HepG2 (cell line): Measurements from ENCODE around the gene PHF21B. TPM values are rescaled to one million over a fixed set of nuclear protein-coding genes. Genes with fewer than 3 reads are reported as not detected.
A peak's percentile ranks its signal among the peaks of the same experiment; 100 is the strongest.

Source experiments
- ATAC-seq: fragments of 200-7000 bp; cut with Tn5 transposase; 3 replicates; pipeline ENCODE4 v1.9.1; 2020; ENCODE audit warnings: mild to moderate bottlenecking, moderate library complexity
- BruUV-seq: library from RNA; stranded (reverse); fragments of 400-500 nt; replicated peaks from 2 replicates; lab custom pipeline; 2021; lab: Mats Ljungman, UMichigan
- CTCF ChIA-PET: fragments of 300-600 bp; formaldehyde crosslinking; extraction: SDS; loops from one replicate; lab custom pipeline; 2021; ENCODE audit warnings: low total read pairs, inconsistent platforms, low intra/inter-chr PET ratio; lab: Yijun Ruan, JAX
- POLR2A ChIA-PET: fragments of 350-600 bp; sonication (Branson Sonifier 250); formaldehyde crosslinking; loops from one replicate; lab custom pipeline; 2020; ENCODE audit warnings: antibody characterized with exemption, inconsistent platforms; lab: Yijun Ruan, JAX
- DNase-seq: peaks from one replicate; pipeline ENCODE4 v3.0.0-alpha.2; 2015; ENCODE audit warnings: low spot score
- FAIRE-seq: peaks from 3 replicates; lab custom pipeline; 2011; peaks lifted over from hg19 to GRCh38; lab: Jason Lieb, UNC
- H2AFZ ChIP-seq: one replicate; pipeline ENCODE4 v1.6.1; 2011; ENCODE audit warnings: low read length, inconsistent platforms
- H3K27ac ChIP-seq: fragments of 300-600 bp; 3 replicates; pipeline ENCODE4 v1.8.0; 2011; ENCODE audit warnings: mixed run types, mild to moderate bottlenecking, mixed read lengths, low read length, inconsistent platforms; ENCODE audit not compliant: insufficient read depth; ENCODE audit errors: extremely low read length
- H3K27me3 ChIP-seq, 2 experiments: fragments of 200-600 bp in 1 of 2; 2 replicates in 1 of 2; 3 replicates in 1 of 2; pipeline versions ENCODE4 v1.6.0 to v1.8.0; 2011; ENCODE audit warnings: low read length in 2 of 2, mild to moderate bottlenecking in 2 of 2, moderate library complexity in 2 of 2, inconsistent platforms in 1 of 2; ENCODE audit not compliant: insufficient read depth in 2 of 2, control insufficient read depth in 1 of 2
- H3K36me3 ChIP-seq, 2 experiments: fragments of 200-600 bp in 1 of 2; replicated peaks in 1 of 2; 2 replicates in 1 of 2; 3 replicates in 1 of 2; pipeline versions ENCODE4 v1.5.1 to v1.8.0; 2011; ENCODE audit warnings: low read length in 2 of 2, inconsistent platforms in 1 of 2; ENCODE audit not compliant: insufficient read depth in 2 of 2, control insufficient read depth in 1 of 2
- H3K4me1 ChIP-seq: 2 replicates; pipeline ENCODE4 v1.5.1; 2012; ENCODE audit warnings: low read length, inconsistent platforms; ENCODE audit not compliant: insufficient read depth
- H3K4me2 ChIP-seq: 2 replicates; pipeline ENCODE4 v1.6.0; 2011; ENCODE audit warnings: low read depth, low read length, inconsistent platforms
- H3K4me3 ChIP-seq, 3 experiments: fragments of 200-600 bp in 1 of 3; sonication (generic), shearing (Covaris generic) in 1 of 3; replicated peaks in 1 of 3; 2 replicates each; pipeline ENCODE4 v1.5.1; 2011 to 2016; ENCODE audit warnings: low read length in 3 of 3, inconsistent platforms in 2 of 3, low read depth in 2 of 3, mild to moderate bottlenecking in 2 of 3, control low read depth in 1 of 3, mixed read lengths in 1 of 3; ENCODE audit not compliant: insufficient read depth in 1 of 3
- H3K79me2 ChIP-seq: one replicate; pipeline ENCODE4 v1.6.1; 2011; ENCODE audit warnings: low read length, inconsistent platforms; ENCODE audit not compliant: insufficient read depth
- H3K9ac ChIP-seq: 2 replicates; pipeline ENCODE4 v1.6.0; 2011; ENCODE audit warnings: mild to moderate bottlenecking, low read depth, low read length, inconsistent platforms; ENCODE audit not compliant: insufficient read depth
- H3K9me3 ChIP-seq: 2 replicates; pipeline ENCODE4 v1.5.1; 2012; ENCODE audit warnings: mild to moderate bottlenecking, low read length
- H4K20me1 ChIP-seq: 2 replicates; pipeline ENCODE4 v1.6.0; 2011; ENCODE audit warnings: inconsistent platforms, mild to moderate bottlenecking, low read length, moderate library complexity; ENCODE audit not compliant: insufficient read depth
- CREB1 ChIP-seq, 2 experiments: fragments of 450-650 bp in 1 of 2; IDR thresholded peaks; 2 replicates each; pipeline ENCODE4 v1.6.1; 2016 to 2017; ENCODE audit warnings: control low read depth in 1 of 2, mild to moderate bottlenecking in 1 of 2, missing compliant biosample characterization in 1 of 2, missing genetic modification characterization in 1 of 2
- EZH2 ChIP-seq: conservative IDR thresholded peaks from 2 replicates; pipeline ENCODE4 v1.6.1; 2012; ENCODE audit warnings: mild to moderate bottlenecking, low read depth, low read length, moderate library complexity
- MAFG ChIP-seq: sonication (generic); formaldehyde crosslinking; IDR thresholded peaks from 2 replicates; pipeline ENCODE4 v1.5.1; 2020; ENCODE audit warnings: mild to moderate bottlenecking, missing genetic modification reagents
- TRIM22 ChIP-seq: fragments of 450-650 bp; IDR thresholded peaks from 2 replicates; pipeline ENCODE4 v1.6.1; 2017
- ZNF549 ChIP-seq: sonication (generic); formaldehyde crosslinking; IDR thresholded peaks from 2 replicates; pipeline ENCODE4 v1.5.0; 2020; ENCODE audit warnings: missing genetic modification reagents
- WGBS: methylation state at CpG from one replicate; pipeline ENCODE4 v1.1.6; 2017; ENCODE audit warnings: low lambda C conversion rate; 5-methylcytosine and 5-hydroxymethylcytosine counted together
- in situ Hi-C: cut with HindIII; loops from 2 replicates; pipeline ENCODE4 v1.10.0; 2017; ENCODE audit warnings: low pct_unique_long_range_greater_than_20kb; ENCODE audit not compliant: extremely low pct_ligation_motif_present
- intact Hi-C: fragments of 100-400 bp; cut with micrococcal nuclease; formaldehyde crosslinking; loops from one replicate; pipeline ENCODE4 v1.10.0; 2022; ENCODE audit not compliant: unreplicated experiment
- polyA plus RNA-seq, 8 experiments: library from polyadenylated mRNA; depleted of rRNA in 3 of 8; stranded (reverse) in 7 of 8; unstranded in 1 of 8; fragments of >200 nt; fragmentation: Illumina TruSeq in 4 of 8; extraction: Trizol in 4 of 8; gene quantifications; 2 replicates each; pipeline versions ENCODE4 v1.2.1 to v1.2.3, GENCODE V29; 2011 to 2016; ENCODE audit warnings: low read depth in 4 of 8, missing spikeins in 1 of 8, mixed read lengths in 1 of 8; ENCODE audit not compliant: insufficient read depth in 1 of 8
- total RNA-seq, 5 experiments: library from RNA; depleted of rRNA; stranded (reverse); fragments of >200 nt; fragmentation: Illumina TruSeq; extraction: Trizol; gene quantifications; 2 replicates each; pipeline ENCODE4 v1.2.3, GENCODE V29; 2016; ENCODE audit warnings: low read depth in 1 of 5

Gene PHF21B
- total and polyA plus RNA-seq, 2 of the 13 experiments (the other 11 are each of a cell fraction or from before 2014, with no cell fraction given): not detected

GRCh38 chr22:44884562-44884961, 125.2 kb downstream of the PHF21B start:
- H3K36me3 ChIP-seq: no peaks in the 10 kb centered on the region
- H3K27ac ChIP-seq: no peak overlapping the region
- peak; percentile 86 for TF ChIP-seq CREB1 (IDR thresholded peaks at IDR 0.05)
- no peak for TF ChIP-seq CREB1 (CRISPR knock-in tag; IDR thresholded peaks at IDR 0.05)
- TF ChIP-seq MAFG (CRISPR knock-in tag): no peak
- TF ChIP-seq TRIM22: 0 out of 2 replicates have a peak, but pooled peaks have one; percentile 59
- H3K4me3 ChIP-seq: no peak overlapping the region
- H4K20me1 ChIP-seq: no peaks in the 10 kb centered on the region
- peaks cover 4 to 39% of the 10 kb centered on the region in 2 experiments; a peak in 3 of 5 replicates for H3K27me3 ChIP-seq
- no peaks in the 10 kb centered on the region for H3K9me3 ChIP-seq
- 79% methylated on average over 1 of the region's 1 CpG for WGBS
- intact Hi-C loops: no loop called here
- POLR2A ChIA-PET: no interaction called here
- no peak overlapping the region for H2AFZ ChIP-seq
- FAIRE-seq (no peak), ATAC-seq (no peak), DNase-seq (no peak)
- CTCF ChIA-PET: no interaction called here
- no peak overlapping the region for H3K4me2 ChIP-seq
- H3K4me1 ChIP-seq: no peaks in the 10 kb centered on the region
- in situ Hi-C loops: no loop called here
- no peaks in the 10 kb centered on the region for H3K79me2 ChIP-seq
- BruUV-seq: no TSS peak
- H3K9ac ChIP-seq: no peak overlapping the region

- no TSS peak for BruUV-seq
- no peak for TF ChIP-seq ZNF549 (CRISPR knock-in tag)
- no peak for TF ChIP-seq EZH2
- Histone ChIP-seq H2AFZ (no peak overlapping the region), H3K4me2 (no peak overlapping the region), H3K4me3 (no peak overlapping the region), H3K9ac (no peak overlapping the region), H3K79me2 (no peaks in the 10 kb centered on the region), H3K27ac (no peak overlapping the region), H3K4me1 (no peaks in the 10 kb centered on the region), H3K36me3 (no peaks in the 10 kb centered on the region), H3K27me3 (peaks cover 5 to 34% of the 10 kb centered on the region in 2 experiments; a peak in 3 of 5 replicates), H4K20me1 (no peaks in the 10 kb centered on the region), H3K9me3 (no peaks in the 10 kb centered on the region)
- WGBS: 39% methylated on average over 5 of the region's 12 CpGs
- in situ Hi-C loops: no loop called here
- DNase-seq: no peak
- ChIA-PET POLR2A (no interaction called here), CTCF (no interaction called here)
- intact Hi-C loops: no loop called here
- no peak for FAIRE-seq
- ATAC-seq: no peak
Measured at GRCh38 chr22:44883011-44883421, 126.8 kb downstream of the PHF21B start.
